Bronchial smooth muscle cell (primary cell): Measurements from ENCODE around the gene OR10J4. TPM values are rescaled to one million over a fixed set of nuclear protein-coding genes. Genes with fewer than 3 reads are reported as not detected.

Experiments
- total RNA-seq: library from RNA; depleted of rRNA; stranded (reverse); fragments of >200 nt; gene quantifications from 2 replicates; pipeline ENCODE4 v1.2.1, GENCODE V29; 2014

Gene OR10J4
- total RNA-seq: not detected in 2 replicates

DNA sequence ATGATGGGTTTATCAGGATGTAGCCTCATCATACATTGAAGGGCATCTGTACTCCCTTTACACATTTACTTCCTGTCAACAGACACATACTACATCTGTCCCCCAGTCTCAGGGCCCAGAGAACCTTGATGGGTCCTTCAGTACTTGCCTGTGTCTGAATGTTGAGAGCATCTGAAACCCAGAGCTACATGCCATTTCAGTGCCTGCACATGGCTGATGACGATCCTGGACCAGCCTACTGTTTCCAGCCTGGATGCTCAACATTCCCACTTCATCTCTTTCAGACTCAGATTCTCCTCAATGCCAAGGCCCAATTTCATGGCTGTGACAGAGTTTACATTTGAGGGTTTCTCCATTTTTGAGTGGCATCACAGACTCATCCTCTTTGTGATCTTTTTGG lies at the start of gene OR10J4:
OR10J4 (plus strand) TSS at position 301 of the 400 bp plus-strand sequence.

DNA sequence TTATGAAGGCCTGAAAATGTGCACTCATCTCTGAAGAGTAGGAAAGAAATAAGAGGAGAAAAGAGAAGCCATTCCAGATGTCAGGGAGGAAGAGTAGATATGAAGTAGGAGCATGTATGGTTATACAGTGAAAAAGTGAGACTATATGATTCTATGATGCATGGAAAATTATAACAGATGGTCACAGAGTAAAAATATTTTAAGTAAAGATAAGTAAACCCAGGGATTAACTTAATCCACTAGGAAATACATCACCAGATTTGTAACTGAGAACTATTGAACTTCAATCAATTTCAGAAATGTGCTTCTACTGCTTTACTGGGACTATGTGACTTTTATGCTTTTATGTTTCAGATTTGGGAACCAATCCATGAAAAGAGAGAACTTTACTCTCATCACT lies 7.4 kb downstream of the OR10J4 start, which contains the start of gene OR10J1:
OR10J1 (plus strand) TSS at position 301 of the 400 bp plus-strand sequence; CDS start at position 371, 70 bp downstream.

Other genes with a start within 250 kb of the OR10J4 start
- not detected in 2 replicates for gene ACKR1, start 227.3 kb upstream of the OR10J4 start, total RNA-seq
- gene FCER1A, start 129.9 kb upstream of the OR10J4 start, total RNA-seq: not detected in 2 replicates
- gene OR10J1, start 7.5 kb downstream of the OR10J4 start, total RNA-seq: not detected in 2 replicates
- gene OR10J5, start 103.8 kb downstream of the OR10J4 start, total RNA-seq: not detected in 2 replicates
- gene APCS, start 155.6 kb downstream of the OR10J4 start, total RNA-seq: not detected in 2 replicates